Naive thymus-derived CD4-positive, alpha-beta T cell (primary cell): Measurements from ENCODE around the gene CRHR2. TPM values are rescaled to one million over a fixed set of nuclear protein-coding genes. Genes with fewer than 3 reads are reported as not detected.
A peak's percentile ranks its signal among the peaks of the same experiment; 100 is the strongest.
"Not testable (repeated sequence)": the region's sequence is repeated elsewhere in the genome, so short reads cannot be mapped to it uniquely, and the experiment has no call there.

Experiments
- ATAC-seq: fragments of 150-1000 bp; cut with Tn5 transposase; 2 replicates; pipeline ENCODE4 v1.10.0; 2021; ENCODE audit warnings: mild to moderate bottlenecking, moderate library complexity
- CTCF ChIA-PET: fragments of 350-600 bp; sonication (Branson Sonifier 250); formaldehyde crosslinking; loops from one replicate; lab custom pipeline; 2021; ENCODE audit warnings: antibody characterized with exemption; lab: Charles Lee
- POLR2A ChIA-PET: fragments of 350-600 bp; sonication (Branson Sonifier 250); formaldehyde crosslinking; loops from one replicate; lab custom pipeline; 2021; ENCODE audit warnings: antibody characterized with exemption, inconsistent platforms; lab: Charles Lee
- DNase-seq, 9 donors: peaks; one replicate each; pipeline versions ENCODE4 v3.0.0 to v3.0.0-alpha.2; 2020 to 2022; ENCODE audit warnings: mixed read lengths in 1 of 9
- H3K27ac ChIP-seq: one replicate; pipeline ENCODE4 v1.7.0; 2013; ENCODE audit warnings: mild to moderate bottlenecking, low read depth, low read length, moderate library complexity
- H3K27me3 ChIP-seq, 2 donors: one replicate each; pipeline ENCODE4 v1.7.0; 2013; ENCODE audit warnings: low read length in 2 of 2, mild to moderate bottlenecking in 2 of 2, moderate library complexity in 2 of 2; ENCODE audit not compliant: control insufficient read depth in 2 of 2, insufficient read depth in 2 of 2
- H3K36me3 ChIP-seq, 3 experiments: 1 replicate in 2 of 3; 2 replicates in 1 of 3; pipeline ENCODE4 v1.7.0; 2013; ENCODE audit warnings: low read length in 3 of 3, mild to moderate bottlenecking in 3 of 3, moderate library complexity in 1 of 3; ENCODE audit not compliant: insufficient read depth in 3 of 3, control insufficient read depth in 2 of 3
- H3K4me1 ChIP-seq, 2 donors: one replicate each; pipeline ENCODE4 v1.7.0; 2013; ENCODE audit warnings: low read length in 2 of 2, mild to moderate bottlenecking in 2 of 2, moderate library complexity in 1 of 2; ENCODE audit not compliant: control insufficient read depth in 2 of 2, insufficient read depth in 2 of 2
- H3K4me3 ChIP-seq: 2 replicates; pipeline ENCODE4 v1.7.0; 2013; ENCODE audit warnings: mild to moderate bottlenecking, low read length
- H3K9me3 ChIP-seq, 3 experiments: 1 replicate in 2 of 3; 2 replicates in 1 of 3; pipeline ENCODE4 v1.7.0; 2013; ENCODE audit warnings: low read length in 3 of 3; ENCODE audit not compliant: control insufficient read depth in 2 of 3
- H3K27ac Mint-ChIP-seq, 9 donors: one replicate each; pipeline ENCODE4 v1.8.0; 2020 to 2022; ENCODE audit warnings: mixed read lengths in 9 of 9, mild to moderate bottlenecking in 8 of 9, moderate library complexity in 5 of 9, inconsistent platforms in 2 of 9
- H3K27me3 Mint-ChIP-seq, 5 donors: one replicate each; pipeline ENCODE4 v1.8.0; 2021 to 2022; ENCODE audit warnings: mixed read lengths in 5 of 5, mild to moderate bottlenecking in 1 of 5
- H3K36me3 Mint-ChIP-seq, 5 donors: one replicate each; pipeline ENCODE4 v1.8.0; 2020 to 2022; ENCODE audit warnings: mixed read lengths in 5 of 5, mild to moderate bottlenecking in 3 of 5, inconsistent platforms in 1 of 5
- H3K4me1 Mint-ChIP-seq, 7 donors: one replicate each; pipeline ENCODE4 v1.8.0; 2020 to 2022; ENCODE audit warnings: mixed read lengths in 7 of 7, mild to moderate bottlenecking in 3 of 7, inconsistent platforms in 1 of 7
- H3K4me3 Mint-ChIP-seq, 10 donors: one replicate each; pipeline ENCODE4 v1.8.0; 2020 to 2022; ENCODE audit warnings: mild to moderate bottlenecking in 10 of 10, mixed read lengths in 10 of 10, moderate library complexity in 6 of 10, inconsistent platforms in 2 of 10
- H3K9me3 Mint-ChIP-seq, 11 donors: one replicate each; pipeline ENCODE4 v1.8.0; 2020 to 2022; ENCODE audit warnings: mixed read lengths in 11 of 11, mild to moderate bottlenecking in 4 of 11, inconsistent platforms in 1 of 11, moderate library complexity in 1 of 11
- intact Hi-C, 2 donors: fragments of 100-400 bp; cut with micrococcal nuclease; formaldehyde crosslinking; loops; one replicate each; pipeline ENCODE4 v1.15.1; 2023
- polyA plus RNA-seq, 2 donors: library from polyadenylated mRNA; unstranded; fragments of 300-500 nt; fragmentation: Illumina TruSeq; gene quantifications; one replicate each; pipeline ENCODE4 v1.2.3, GENCODE V29; 2021
- total RNA-seq, 6 experiments: library from RNA in 5 of 6; stranded (reverse) in 5 of 6; gene quantifications; 1 replicate in 5 of 6; 2 replicates in 1 of 6; pipeline ENCODE4 v1.2.3 and lab custom pipeline; 2021 to 2026

Gene CRHR2
- total and polyA plus RNA-seq, 7 experiments from 2014 or later: not detected

DNA sequence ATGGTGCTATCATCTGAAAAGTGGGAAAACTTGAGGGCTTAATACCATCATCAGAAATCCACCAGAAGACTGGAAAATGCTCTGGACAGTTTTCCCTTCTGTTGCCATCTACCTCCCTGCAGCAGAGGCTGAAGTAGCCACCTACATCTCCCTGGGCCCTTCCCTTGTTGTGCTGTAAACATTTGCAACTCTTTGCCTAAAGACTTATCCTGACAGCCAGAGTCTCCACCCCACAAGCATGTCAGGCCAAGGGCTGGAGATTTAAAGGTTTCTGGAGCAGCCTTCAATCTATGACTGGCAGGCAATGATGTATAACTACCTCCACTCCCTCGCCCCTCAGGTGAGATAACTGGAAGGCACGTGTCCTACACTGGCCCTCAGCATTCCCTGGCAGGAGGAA, 39.9 kb upstream of the CRHR2 start:
- no peaks in the 10 kb centered on the region for H3K27me3 Mint-ChIP-seq
- DNase-seq: no peak
- Histone ChIP-seq H3K27me3 (no peaks in the 10 kb centered on the region), H3K4me1 (peaks cover 10 to 15% of the 10 kb centered on the region in 2 donors), H3K9me3 (peaks cover 0 to 19% (median 0%) of the 10 kb centered on the region in 3 experiments), H3K27ac (no peak overlapping the region), H3K4me3 (no peak overlapping the region), H3K36me3 (peaks cover 0 to 18% (median 0%) of the 10 kb centered on the region in 3 experiments)
- H3K36me3 Mint-ChIP-seq: peaks cover 33 to 50% (median 44%) of the 10 kb centered on the region in 5 donors
- ChIA-PET POLR2A (interaction anchor here (1.1 kb wide), 1 partner anchor 18 kb away, joined by 4 read pairs; no protein-coding TSS in a partner anchor), CTCF (interaction anchor here (1.7 kb wide), 1 partner anchor 17 kb away, joined by 9 read pairs; no protein-coding TSS in a partner anchor)
- intact Hi-C loops: no loop called here
- no peak for ATAC-seq
- peak overlapping the region in 2 of 9 donors; percentile 5 to 41 for H3K27ac Mint-ChIP-seq
- peaks cover 12 to 35% (median 26%) of the 10 kb centered on the region in 11 donors for H3K9me3 Mint-ChIP-seq
- H3K4me3 Mint-ChIP-seq: no peak overlapping the region
- H3K4me1 Mint-ChIP-seq: peaks cover 17 to 43% (median 30%) of the 10 kb centered on the region in 7 donors

DNA sequence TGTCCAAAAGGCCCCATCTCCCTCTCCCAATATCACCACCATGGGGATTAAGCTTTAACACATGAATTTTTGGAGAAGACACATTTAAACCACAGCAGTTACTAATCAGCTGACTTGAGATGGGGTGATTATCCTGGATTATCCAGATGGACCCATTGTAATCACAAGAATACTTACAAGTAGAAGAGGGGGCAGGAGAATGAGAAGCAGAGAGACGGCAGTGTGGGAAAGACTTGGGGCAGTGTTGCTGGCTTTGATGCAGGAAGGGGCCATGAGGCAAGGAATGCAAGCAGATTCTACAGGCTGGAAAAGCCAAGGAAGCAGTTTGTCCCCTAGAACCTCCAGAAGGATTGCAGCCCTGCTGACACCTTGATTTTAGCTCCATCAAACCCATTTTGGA, 39.0 kb upstream of the CRHR2 start:
- no peak overlapping the region for H3K4me3 Mint-ChIP-seq
- Histone ChIP-seq H3K4me1 (peaks cover under 1 to 11% of the 10 kb centered on the region in 2 donors), H3K4me3 (no peak overlapping the region), H3K27me3 (no peaks in the 10 kb centered on the region), H3K27ac (no peak overlapping the region), H3K9me3 (peaks cover 0 to 19% (median 0%) of the 10 kb centered on the region in 3 experiments), H3K36me3 (peaks cover 0 to 18% (median 0%) of the 10 kb centered on the region in 3 experiments)
- peaks cover 10 to 38% (median 21%) of the 10 kb centered on the region in 7 donors for H3K4me1 Mint-ChIP-seq
- H3K36me3 Mint-ChIP-seq: peaks cover 37 to 59% (median 53%) of the 10 kb centered on the region in 5 donors
- ATAC-seq (no peak), DNase-seq (no peak)
- POLR2A ChIA-PET: interaction anchor here (0.8 to 1.1 kb wide), 2 partner anchors 13 to 19 kb away, joined by 4 read pairs; no protein-coding TSS in a partner anchor
- peaks cover 16 to 41% (median 28%) of the 10 kb centered on the region in 11 donors for H3K9me3 Mint-ChIP-seq
- intact Hi-C loops: no loop called here
- CTCF ChIA-PET: no interaction called here
- no peaks in the 10 kb centered on the region for H3K27me3 Mint-ChIP-seq
- H3K27ac Mint-ChIP-seq: no peak overlapping the region

DNA sequence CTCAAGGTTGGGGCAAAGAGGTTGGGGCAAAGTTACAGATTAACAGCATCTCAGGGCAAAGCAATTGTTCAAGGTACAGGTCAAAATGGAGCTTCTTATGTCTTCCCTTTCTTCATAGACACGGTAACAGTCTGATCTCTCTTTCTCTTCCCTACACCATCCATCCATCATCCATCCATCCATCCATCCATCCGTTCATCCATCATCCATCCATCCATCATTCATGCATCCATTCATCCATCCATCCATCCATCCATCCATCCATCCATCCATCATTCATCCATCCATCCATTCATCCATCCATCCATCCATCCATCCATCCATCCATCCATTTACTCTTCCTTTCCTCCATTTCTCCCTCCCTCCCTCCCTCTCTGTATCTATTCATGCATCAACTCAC, 37.2 kb upstream of the CRHR2 start:
- Histone ChIP-seq H3K9me3 (peaks cover 0 to 19% (median 0%) of the 10 kb centered on the region in 3 experiments), H3K36me3 (peaks cover 0 to 18% (median 0%) of the 10 kb centered on the region in 3 experiments)
- H3K27ac ChIP-seq, ATAC-seq, H3K27me3 ChIP-seq, H3K4me3 ChIP-seq, H3K27ac Mint-ChIP-seq, intact Hi-C loops, DNase-seq, H3K4me1 ChIP-seq, H3K27me3 Mint-ChIP-seq: not testable (repeated sequence)
- Mint-ChIP-seq H3K36me3 (peaks cover 32 to 70% (median 67%) of the 10 kb centered on the region in 5 donors), H3K4me1 (peaks cover 2 to 22% (median 4%) of the 10 kb centered on the region in 7 donors), H3K9me3 (peaks cover 16 to 55% (median 31%) of the 10 kb centered on the region in 11 donors), H3K4me3 (peak overlapping the region in 1 of 10 donors; percentile 1)
- CTCF ChIA-PET: interaction anchor here (0.8 kb wide), 1 partner anchor 16 kb away, joined by 3 read pairs; no protein-coding TSS in a partner anchor
- POLR2A ChIA-PET: interaction anchor here (1.3 kb wide), 1 partner anchor 15 kb away, joined by 4 read pairs; no protein-coding TSS in a partner anchor

DNA sequence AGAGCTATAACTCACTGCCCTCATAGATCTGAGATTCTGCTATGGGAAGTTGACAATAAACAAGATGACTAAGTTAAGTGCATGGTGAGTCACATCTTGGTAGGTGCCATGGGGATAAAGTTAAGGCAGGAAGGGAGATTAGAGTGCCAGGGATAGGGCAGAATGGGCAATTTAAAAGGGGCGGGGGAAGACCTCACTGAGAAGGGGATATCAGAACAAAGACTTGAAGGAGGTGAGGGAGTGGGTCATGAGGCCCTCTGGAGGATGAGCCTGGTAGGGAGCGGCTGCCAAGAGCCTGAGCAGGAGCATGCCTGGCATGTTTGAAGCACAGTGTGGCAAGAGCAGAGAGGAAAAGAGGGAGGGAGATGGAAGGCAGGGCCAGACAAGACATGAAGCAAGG, 34.9 kb upstream of the CRHR2 start:
- Mint-ChIP-seq H3K36me3 (peaks cover 32 to 73% (median 63%) of the 10 kb centered on the region in 5 donors), H3K9me3 (peaks cover 16 to 56% (median 29%) of the 10 kb centered on the region in 11 donors), H3K4me1 (peaks cover 0 to 10% (median 0%) of the 10 kb centered on the region in 7 donors), H3K27ac (no peak overlapping the region), H3K27me3 (no peaks in the 10 kb centered on the region), H3K4me3 (no peak overlapping the region)
- POLR2A ChIA-PET: no interaction called here
- DNase-seq (no peak), ATAC-seq (no peak)
- peaks cover 0 to 19% (median 0%) of the 10 kb centered on the region in 3 experiments for H3K9me3 ChIP-seq
- intact Hi-C loops: no loop called here
- H3K4me1 ChIP-seq: no peaks in the 10 kb centered on the region
- peaks cover 0 to 18% (median 0%) of the 10 kb centered on the region in 3 experiments for H3K36me3 ChIP-seq
- no peak overlapping the region for H3K4me3 ChIP-seq
- CTCF ChIA-PET: no interaction called here
- no peak overlapping the region for H3K27ac ChIP-seq
- no peaks in the 10 kb centered on the region for H3K27me3 ChIP-seq

DNA sequence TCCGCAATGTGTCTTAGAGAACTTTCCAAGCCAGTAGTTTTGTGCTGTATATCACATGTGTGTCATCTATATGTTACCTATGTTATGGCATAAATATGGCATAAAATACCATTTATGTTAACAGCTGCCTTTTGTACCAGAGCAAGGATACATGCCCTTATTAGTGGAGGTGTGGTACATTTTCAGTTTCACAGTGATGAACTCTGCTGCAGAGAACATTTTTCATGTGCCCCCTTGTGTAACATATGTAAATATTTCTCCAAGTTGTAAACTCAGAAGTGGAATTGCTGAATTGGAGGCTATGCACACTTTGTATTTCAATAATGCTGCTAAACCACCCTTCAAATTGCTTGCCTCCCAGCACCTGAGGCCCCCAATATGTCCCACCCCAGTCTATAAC, 31.9 kb upstream of the CRHR2 start:
- POLR2A ChIA-PET: no interaction called here
- CTCF ChIA-PET: no interaction called here

DNA sequence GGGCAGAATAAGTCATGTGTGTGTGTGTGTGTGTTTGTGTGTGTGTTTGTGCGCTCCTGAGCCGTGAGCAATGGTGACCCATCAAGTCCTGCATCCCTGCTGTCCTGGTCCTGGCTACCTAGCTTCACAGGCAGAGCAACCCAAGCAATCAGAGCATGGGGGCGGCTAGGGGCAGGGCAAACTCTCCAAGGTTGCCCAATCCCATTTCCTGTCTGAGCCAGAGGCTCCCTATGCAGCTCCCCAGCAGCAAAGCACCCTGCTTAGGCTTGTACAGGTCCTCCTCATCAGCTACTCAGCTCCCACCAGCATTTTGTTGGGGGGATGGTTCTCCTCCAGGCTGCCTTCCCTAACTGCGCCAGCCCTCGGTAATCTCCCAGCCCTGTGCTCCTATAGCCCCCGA, 31.1 kb upstream of the CRHR2 start:
- H3K4me1 Mint-ChIP-seq: peaks cover 0 to 6% (median 0%) of the 10 kb centered on the region in 7 donors
- H3K9me3 ChIP-seq: peaks cover 0 to 8% (median 0%) of the 10 kb centered on the region in 3 experiments
- DNase-seq (no peak), ATAC-seq (no peak)
- peaks cover 0 to 8% (median 0%) of the 10 kb centered on the region in 3 experiments for H3K36me3 ChIP-seq
- peaks cover 0 to 3% (median 0%) of the 10 kb centered on the region in 5 donors for H3K27me3 Mint-ChIP-seq
- H3K4me3 Mint-ChIP-seq: no peak overlapping the region
- ChIA-PET CTCF (no interaction called here), POLR2A (interaction anchor here (0.5 kb wide), 1 partner anchor 126 kb away, joined by 3 read pairs; no protein-coding TSS in a partner anchor)
- no peak overlapping the region for H3K27ac Mint-ChIP-seq
- intact Hi-C loops: no loop called here
- no peaks in the 10 kb centered on the region for H3K27me3 ChIP-seq
- H3K4me3 ChIP-seq: no peak overlapping the region
- H3K4me1 ChIP-seq: no peaks in the 10 kb centered on the region
- peaks cover 9 to 30% (median 13%) of the 10 kb centered on the region in 11 donors for H3K9me3 Mint-ChIP-seq
- no peak overlapping the region for H3K27ac ChIP-seq
- H3K36me3 Mint-ChIP-seq: peaks cover 15 to 44% (median 36%) of the 10 kb centered on the region in 5 donors

More for the DNA sequence above, 31.9 kb upstream of the CRHR2 start:
- intact Hi-C loops: no loop called here
- ATAC-seq (no peak), DNase-seq (no peak)
- no peaks in the 10 kb centered on the region for H3K4me1 ChIP-seq
- H3K4me1 Mint-ChIP-seq: peaks cover 0 to 6% (median 0%) of the 10 kb centered on the region in 7 donors
- H3K27me3 Mint-ChIP-seq: no peaks in the 10 kb centered on the region
- H3K36me3 Mint-ChIP-seq: peaks cover 22 to 50% (median 43%) of the 10 kb centered on the region in 5 donors
- peaks cover 0 to 10% (median 0%) of the 10 kb centered on the region in 3 experiments for H3K9me3 ChIP-seq
- no peak overlapping the region for H3K4me3 ChIP-seq
- H3K36me3 ChIP-seq: peaks cover 0 to 10% (median 0%) of the 10 kb centered on the region in 3 experiments
- peak overlapping the region in 1 of 9 donors; percentile 1 for H3K27ac Mint-ChIP-seq
- H3K27me3 ChIP-seq: no peaks in the 10 kb centered on the region
- peaks cover 13 to 38% (median 19%) of the 10 kb centered on the region in 11 donors for H3K9me3 Mint-ChIP-seq
- no peak overlapping the region for H3K27ac ChIP-seq
- no peak overlapping the region for H3K4me3 Mint-ChIP-seq
